Right atrium auricular region (tissue), 2 donors: Measurements from ENCODE around the gene BAK1. TPM values are rescaled to one million over a fixed set of nuclear protein-coding genes. Genes with fewer than 3 reads are reported as not detected.

Experiments
- DNase-seq: peaks from one replicate; pipeline ENCODE4 v3.0.0-alpha.2; 2019; ENCODE audit warnings: low spot score
- H3K27ac ChIP-seq, 2 donors: fragments of 200-600 bp; sonication (generic); 1 replicate in 1 of 2; 2 replicates in 1 of 2; pipeline ENCODE4 v1.5.1; 2016 to 2019
- H3K27me3 ChIP-seq, 2 donors: fragments of 200-600 bp; sonication (generic); one replicate each; pipeline versions ENCODE4 v1.5.1 to v1.6.0; 2017 to 2019
- H3K36me3 ChIP-seq: fragments of 200-600 bp; sonication (generic); one replicate; pipeline ENCODE4 v1.5.1; 2016
- H3K4me1 ChIP-seq, 2 donors: fragments of 200-600 bp; sonication (generic); one replicate each; pipeline versions ENCODE4 v1.5.1 to v1.6.0; 2017 to 2019
- H3K4me3 ChIP-seq, 2 donors: fragments of 200-600 bp; sonication (generic); 1 replicate in 1 of 2; 2 replicates in 1 of 2; pipeline ENCODE4 v1.5.1; 2017 to 2019; ENCODE audit warnings: mild to moderate bottlenecking in 1 of 2, moderate library complexity in 1 of 2
- H3K9me3 ChIP-seq, 2 donors: fragments of 200-600 bp; sonication (generic); one replicate each; pipeline ENCODE4 v1.5.1; 2019
- total RNA-seq, 2 donors: library from RNA; depleted of rRNA; stranded (reverse); fragments of >200 nt; gene quantifications; one replicate each; pipeline ENCODE4 v1.1.0, GENCODE V29; 2016
- TF ChIP-seq, protein P1 (sequence below), 2 donors: fragments of 200-600 bp; sonication (generic); IDR thresholded peaks; one replicate each; pipeline ENCODE4 v1.5.1; 2019; ENCODE audit warnings: antibody characterized with exemption in 2 of 2

BAK1 gene
- total RNA-seq, 2 donors from 2014 or later: 6.5 to 8.6 TPM

GRCh38 chr6:33622456-33623431, 42.7 kb upstream of the BAK1 start:
- peak overlapping the region; percentile 76 to 80 for H3K27ac ChIP-seq
- H3K27me3 ChIP-seq: no peaks in the 10 kb centered on the region
- H3K4me3 ChIP-seq: peak overlapping the region; percentile 65 to 70
- TF ChIP-seq, protein P1, sequence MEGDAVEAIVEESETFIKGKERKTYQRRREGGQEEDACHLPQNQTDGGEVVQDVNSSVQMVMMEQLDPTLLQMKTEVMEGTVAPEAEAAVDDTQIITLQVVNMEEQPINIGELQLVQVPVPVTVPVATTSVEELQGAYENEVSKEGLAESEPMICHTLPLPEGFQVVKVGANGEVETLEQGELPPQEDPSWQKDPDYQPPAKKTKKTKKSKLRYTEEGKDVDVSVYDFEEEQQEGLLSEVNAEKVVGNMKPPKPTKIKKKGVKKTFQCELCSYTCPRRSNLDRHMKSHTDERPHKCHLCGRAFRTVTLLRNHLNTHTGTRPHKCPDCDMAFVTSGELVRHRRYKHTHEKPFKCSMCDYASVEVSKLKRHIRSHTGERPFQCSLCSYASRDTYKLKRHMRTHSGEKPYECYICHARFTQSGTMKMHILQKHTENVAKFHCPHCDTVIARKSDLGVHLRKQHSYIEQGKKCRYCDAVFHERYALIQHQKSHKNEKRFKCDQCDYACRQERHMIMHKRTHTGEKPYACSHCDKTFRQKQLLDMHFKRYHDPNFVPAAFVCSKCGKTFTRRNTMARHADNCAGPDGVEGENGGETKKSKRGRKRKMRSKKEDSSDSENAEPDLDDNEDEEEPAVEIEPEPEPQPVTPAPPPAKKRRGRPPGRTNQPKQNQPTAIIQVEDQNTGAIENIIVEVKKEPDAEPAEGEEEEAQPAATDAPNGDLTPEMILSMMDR (IDR thresholded peaks at IDR 0.05): no peak
- H3K4me1 ChIP-seq: peaks cover 0 to 47% of the 10 kb centered on the region in 2 donors
- no peaks in the 10 kb centered on the region for H3K36me3 ChIP-seq
- H3K9me3 ChIP-seq: no peaks in the 10 kb centered on the region
- no peak for DNase-seq

GRCh38 chr6:33621711-33622388, 41.8 kb upstream of the BAK1 start:
- H3K27ac ChIP-seq: peak overlapping the region; percentile 76 to 80
- H3K27me3 ChIP-seq: no peaks in the 10 kb centered on the region
- H3K4me1 ChIP-seq: peaks cover 0 to 43% of the 10 kb centered on the region in 2 donors
- TF ChIP-seq, protein P1 (IDR thresholded peaks at IDR 0.05): no peak
- DNase-seq: no peak
- H3K9me3 ChIP-seq: no peaks in the 10 kb centered on the region
- H3K4me3 ChIP-seq: peak overlapping the region; percentile 65 to 70
- no peaks in the 10 kb centered on the region for H3K36me3 ChIP-seq

GRCh38 chr6:33620856-33621710, 41.0 kb upstream of the BAK1 start, which contains the start of gene ITPR3:
ITPR3 (plus strand) TSS chr6:33621322; CDS start chr6:33621603, 281 bp downstream.
- no peaks in the 10 kb centered on the region for H3K9me3 ChIP-seq
- H3K4me3 ChIP-seq: peak within 1 kb of the TSS; percentile 65 to 70
- peaks cover 0 to 43% of the 10 kb centered on the region in 2 donors for H3K4me1 ChIP-seq
- TF ChIP-seq, protein P1 (IDR thresholded peaks at IDR 0.05): no peak
- H3K36me3 ChIP-seq: no peaks in the 10 kb centered on the region
- peak within 1 kb of the TSS; percentile 76 to 80 for H3K27ac ChIP-seq
- H3K27me3 ChIP-seq: no peaks in the 10 kb centered on the region
- no peak for DNase-seq

- TF ChIP-seq, protein P1 (IDR thresholded peaks at IDR 0.05): no peak
- Histone ChIP-seq H3K4me1 (peaks cover 0 to 43% of the 10 kb centered on the region in 2 donors), H3K9me3 (no peaks in the 10 kb centered on the region), H3K27ac (peak overlapping the region; percentile 76 to 80), H3K4me3 (peak overlapping the region; percentile 65 to 70), H3K27me3 (no peaks in the 10 kb centered on the region), H3K36me3 (no peaks in the 10 kb centered on the region)
- DNase-seq: no peak
Measured at GRCh38 chr6:33620158-33620855, 40.2 kb upstream of the BAK1 start.
